Tibial nerve (tissue), 4 donors: ENCODE results near the gene CLDN9.

Source experiments
- CTCF ChIP-seq, 5 experiments: fragments of 200-600 bp in 3 of 5; fragments of 450-650 bp in 2 of 5; sonication (generic) in 3 of 5; IDR thresholded peaks; one replicate each; pipeline ENCODE4 v1.5.1; 2016 to 2019; ENCODE audit warnings: antibody characterized with exemption in 5 of 5, mild to moderate bottlenecking in 3 of 5, moderate library complexity in 2 of 5
- EP300 ChIP-seq, 2 donors: sonication (generic); formaldehyde crosslinking; IDR thresholded peaks; one replicate each; pipeline ENCODE4 v1.6.1; 2017; ENCODE audit warnings: antibody characterized with exemption in 2 of 2, mild to moderate bottlenecking in 1 of 2
- POLR2A ChIP-seq, 2 donors: fragments of 450-650 bp; IDR thresholded peaks; one replicate each; pipeline ENCODE4 v1.6.1; 2017; ENCODE audit warnings: antibody characterized with exemption in 2 of 2, mild to moderate bottlenecking in 2 of 2, moderate library complexity in 2 of 2

GRCh38 chr16:2988590-2989099 is 24.1 kb upstream of the CLDN9 start:
- TF ChIP-seq CTCF (IDR thresholded peaks at IDR 0.05), result no peak
- no peak for TF ChIP-seq POLR2A (IDR thresholded peaks at IDR 0.05)
- no peak for TF ChIP-seq EP300 (IDR thresholded peaks at IDR 0.05)
